Measurements from ENCODE around the gene TAF12.
"Not testable (repeated sequence)": the region's sequence is repeated elsewhere in the genome, so short reads cannot be mapped to it uniquely, and the experiment has no call there.

The TAF12 gene

GRCh38 chr1:28646040-28646439 lies 3.2 kb upstream of the TAF12 start:
- no peaks in the 10 kb centered on the region for H3K27me3 ChIP-seq (ENCODE audit: control insufficient read depth in 2 of 2, insufficient read depth in 2 of 2, low read length in 2 of 2)
- H3K27ac ChIP-seq (ENCODE audit: low read depth in 2 of 2, low read length in 2 of 2), result no peak overlapping the region
- H3K36me3 ChIP-seq (ENCODE audit: control insufficient read depth in 2 of 2, insufficient read depth in 2 of 2, low read length in 2 of 2), result no peaks in the 10 kb centered on the region
- no peaks in the 10 kb centered on the region for H3K9me3 ChIP-seq (ENCODE audit: control insufficient read depth in 2 of 2, low read length in 2 of 2)
- H3K9ac ChIP-seq (ENCODE audit: low read depth in 1 of 2, low read length in 2 of 2), result no peak overlapping the region
- H3K4me1 ChIP-seq (ENCODE audit: control insufficient read depth in 2 of 2, insufficient read depth in 2 of 2, low read length in 2 of 2), result peaks cover 24 to 27% of the 10 kb centered on the region in 2 donors
- no peak overlapping the region for H3K4me3 ChIP-seq (ENCODE audit: low read length in 2 of 2)

GRCh38 chr1:28645406-28645805 lies 2.5 kb upstream of the TAF12 start:
- H3K36me3 ChIP-seq (ENCODE audit: control insufficient read depth in 2 of 2, insufficient read depth in 2 of 2, low read length in 2 of 2); H3K27ac ChIP-seq (ENCODE audit: low read depth in 2 of 2, low read length in 2 of 2); H3K4me3 ChIP-seq (ENCODE audit: low read length in 2 of 2); H3K27me3 ChIP-seq (ENCODE audit: control insufficient read depth in 2 of 2, insufficient read depth in 2 of 2, low read length in 2 of 2); H3K9ac ChIP-seq (ENCODE audit: low read depth in 1 of 2, low read length in 2 of 2); H3K9me3 ChIP-seq (ENCODE audit: control insufficient read depth in 2 of 2, low read length in 2 of 2): not testable (repeated sequence)
- peaks cover 24 to 27% of the 10 kb centered on the region in 2 donors for H3K4me1 ChIP-seq (ENCODE audit: control insufficient read depth in 2 of 2, insufficient read depth in 2 of 2, low read length in 2 of 2)

GRCh38 chr1:28644494-28644893 lies 1.6 kb upstream of the TAF12 start:
- H3K9ac ChIP-seq (ENCODE audit: low read depth in 1 of 2, low read length in 2 of 2), result peak overlapping the region; percentile 75 to 98
- peak overlapping the region; percentile 76 to 100 for H3K4me3 ChIP-seq (ENCODE audit: low read length in 2 of 2)
- peak overlapping the region; percentile 88 to 94 for H3K27ac ChIP-seq (ENCODE audit: low read depth in 2 of 2, low read length in 2 of 2)
- H3K36me3 ChIP-seq (ENCODE audit: control insufficient read depth in 2 of 2, insufficient read depth in 2 of 2, low read length in 2 of 2), result no peaks in the 10 kb centered on the region
- H3K4me1 ChIP-seq (ENCODE audit: control insufficient read depth in 2 of 2, insufficient read depth in 2 of 2, low read length in 2 of 2), result peaks cover 24 to 27% of the 10 kb centered on the region in 2 donors
- H3K27me3 ChIP-seq (ENCODE audit: control insufficient read depth in 2 of 2, insufficient read depth in 2 of 2, low read length in 2 of 2), result no peaks in the 10 kb centered on the region
- no peaks in the 10 kb centered on the region for H3K9me3 ChIP-seq (ENCODE audit: control insufficient read depth in 2 of 2, low read length in 2 of 2)

- H3K9ac ChIP-seq (ENCODE audit: low read depth in 1 of 2, low read length in 2 of 2), result peak overlapping the region; percentile 98 to 99
- H3K36me3 ChIP-seq (ENCODE audit: control insufficient read depth in 2 of 2, insufficient read depth in 2 of 2, low read length in 2 of 2), result no peaks in the 10 kb centered on the region
- no peaks in the 10 kb centered on the region for H3K27me3 ChIP-seq (ENCODE audit: control insufficient read depth in 2 of 2, insufficient read depth in 2 of 2, low read length in 2 of 2)
- H3K4me1 ChIP-seq (ENCODE audit: control insufficient read depth in 2 of 2, insufficient read depth in 2 of 2, low read length in 2 of 2), result peaks cover 14 to 15% of the 10 kb centered on the region in 2 donors
- H3K27ac ChIP-seq (ENCODE audit: low read depth in 2 of 2, low read length in 2 of 2), result peak overlapping the region; percentile 88 to 94
- peak overlapping the region; percentile 76 to 100 for H3K4me3 ChIP-seq (ENCODE audit: low read length in 2 of 2)
- H3K9me3 ChIP-seq (ENCODE audit: control insufficient read depth in 2 of 2, low read length in 2 of 2), result no peaks in the 10 kb centered on the region
These were observed 616 bp downstream of the TAF12 start for GRCh38 chr1:28642056-28642846.

- no peak overlapping the region for H3K4me3 ChIP-seq (ENCODE audit: low read length in 2 of 2)
- H3K27ac ChIP-seq (ENCODE audit: low read depth in 2 of 2, low read length in 2 of 2), result no peak overlapping the region
- no peaks in the 10 kb centered on the region for H3K36me3 ChIP-seq (ENCODE audit: control insufficient read depth in 2 of 2, insufficient read depth in 2 of 2, low read length in 2 of 2)
- H3K9ac ChIP-seq (ENCODE audit: low read depth in 1 of 2, low read length in 2 of 2), result no peak overlapping the region
- peaks cover 12 to 13% of the 10 kb centered on the region in 2 donors for H3K4me1 ChIP-seq (ENCODE audit: control insufficient read depth in 2 of 2, insufficient read depth in 2 of 2, low read length in 2 of 2)
- H3K27me3 ChIP-seq (ENCODE audit: control insufficient read depth in 2 of 2, insufficient read depth in 2 of 2, low read length in 2 of 2), result no peaks in the 10 kb centered on the region
- H3K9me3 ChIP-seq (ENCODE audit: control insufficient read depth in 2 of 2, low read length in 2 of 2), result no peaks in the 10 kb centered on the region
These were observed 2.1 kb downstream of the TAF12 start for GRCh38 chr1:28640766-28641165.

GRCh38 chr1:28632560-28632959 lies 10.3 kb downstream of the TAF12 start:
- no peaks in the 10 kb centered on the region for H3K9me3 ChIP-seq (ENCODE audit: control insufficient read depth in 2 of 2, low read length in 2 of 2)
- H3K27ac ChIP-seq (ENCODE audit: low read depth in 2 of 2, low read length in 2 of 2), result no peak overlapping the region
- no peak overlapping the region for H3K4me3 ChIP-seq (ENCODE audit: low read length in 2 of 2)
- no peaks in the 10 kb centered on the region for H3K36me3 ChIP-seq (ENCODE audit: control insufficient read depth in 2 of 2, insufficient read depth in 2 of 2, low read length in 2 of 2)
- no peak overlapping the region for H3K9ac ChIP-seq (ENCODE audit: low read depth in 1 of 2, low read length in 2 of 2)
- no peaks in the 10 kb centered on the region for H3K27me3 ChIP-seq (ENCODE audit: control insufficient read depth in 2 of 2, insufficient read depth in 2 of 2, low read length in 2 of 2)
- no peaks in the 10 kb centered on the region for H3K4me1 ChIP-seq (ENCODE audit: control insufficient read depth in 2 of 2, insufficient read depth in 2 of 2, low read length in 2 of 2)

- Histone ChIP-seq H3K9ac (ENCODE audit: low read depth in 1 of 2, low read length in 2 of 2) (no peak overlapping the region), H3K9me3 (ENCODE audit: control insufficient read depth in 2 of 2, low read length in 2 of 2) (no peaks in the 10 kb centered on the region), H3K27me3 (ENCODE audit: control insufficient read depth in 2 of 2, insufficient read depth in 2 of 2, low read length in 2 of 2) (no peaks in the 10 kb centered on the region), H3K4me1 (ENCODE audit: control insufficient read depth in 2 of 2, insufficient read depth in 2 of 2, low read length in 2 of 2) (no peaks in the 10 kb centered on the region), H3K36me3 (ENCODE audit: control insufficient read depth in 2 of 2, insufficient read depth in 2 of 2, low read length in 2 of 2) (no peaks in the 10 kb centered on the region), H3K4me3 (ENCODE audit: low read length in 2 of 2) (no peak overlapping the region), H3K27ac (ENCODE audit: low read depth in 2 of 2, low read length in 2 of 2) (no peak overlapping the region)
These were observed 11.2 kb downstream of the TAF12 start for GRCh38 chr1:28631713-28632112.

- peaks cover 31 to 36% of the 10 kb centered on the region in 2 donors for H3K36me3 ChIP-seq (ENCODE audit: control insufficient read depth in 2 of 2, insufficient read depth in 2 of 2, low read length in 2 of 2)
- H3K4me1 ChIP-seq (ENCODE audit: control insufficient read depth in 2 of 2, insufficient read depth in 2 of 2, low read length in 2 of 2), result no peaks in the 10 kb centered on the region
- no peaks in the 10 kb centered on the region for H3K9me3 ChIP-seq (ENCODE audit: control insufficient read depth in 2 of 2, low read length in 2 of 2)
- no peak overlapping the region for H3K4me3 ChIP-seq (ENCODE audit: low read length in 2 of 2)
- H3K27ac ChIP-seq (ENCODE audit: low read depth in 2 of 2, low read length in 2 of 2), result no peak overlapping the region
- no peak overlapping the region for H3K9ac ChIP-seq (ENCODE audit: low read depth in 1 of 2, low read length in 2 of 2)
- H3K27me3 ChIP-seq (ENCODE audit: control insufficient read depth in 2 of 2, insufficient read depth in 2 of 2, low read length in 2 of 2), result no peaks in the 10 kb centered on the region
These were observed 29.7 kb downstream of the TAF12 start for GRCh38 chr1:28613175-28613574.

- Histone ChIP-seq H3K9ac (ENCODE audit: low read depth in 1 of 2, low read length in 2 of 2) (no peak overlapping the region), H3K4me1 (ENCODE audit: control insufficient read depth in 2 of 2, insufficient read depth in 2 of 2, low read length in 2 of 2) (no peaks in the 10 kb centered on the region), H3K27ac (ENCODE audit: low read depth in 2 of 2, low read length in 2 of 2) (no peak overlapping the region), H3K9me3 (ENCODE audit: control insufficient read depth in 2 of 2, low read length in 2 of 2) (no peaks in the 10 kb centered on the region), H3K4me3 (ENCODE audit: low read length in 2 of 2) (no peak overlapping the region), H3K36me3 (ENCODE audit: control insufficient read depth in 2 of 2, insufficient read depth in 2 of 2, low read length in 2 of 2) (peaks cover 37 to 53% of the 10 kb centered on the region in 2 donors), H3K27me3 (ENCODE audit: control insufficient read depth in 2 of 2, insufficient read depth in 2 of 2, low read length in 2 of 2) (no peaks in the 10 kb centered on the region)
These were observed 36.1 kb downstream of the TAF12 start for GRCh38 chr1:28606771-28607170.

GRCh38 chr1:28604962-28605361 lies 37.9 kb downstream of the TAF12 start:
- peaks cover 31 to 49% of the 10 kb centered on the region in 2 donors for H3K36me3 ChIP-seq (ENCODE audit: control insufficient read depth in 2 of 2, insufficient read depth in 2 of 2, low read length in 2 of 2)

More at GRCh38 chr1:28604962-28605361, 37.9 kb downstream of the TAF12 start:
- Histone ChIP-seq H3K9ac (ENCODE audit: low read depth in 1 of 2, low read length in 2 of 2) (no peak overlapping the region), H3K27me3 (ENCODE audit: control insufficient read depth in 2 of 2, insufficient read depth in 2 of 2, low read length in 2 of 2) (no peaks in the 10 kb centered on the region), H3K4me3 (ENCODE audit: low read length in 2 of 2) (no peak overlapping the region), H3K4me1 (ENCODE audit: control insufficient read depth in 2 of 2, insufficient read depth in 2 of 2, low read length in 2 of 2) (no peaks in the 10 kb centered on the region), H3K9me3 (ENCODE audit: control insufficient read depth in 2 of 2, low read length in 2 of 2) (no peaks in the 10 kb centered on the region), H3K27ac (ENCODE audit: low read depth in 2 of 2, low read length in 2 of 2) (no peak overlapping the region)
